H1 (cell line): ENCODE data around the gene B4GALT5. TPM values are rescaled to one million over a fixed set of nuclear protein-coding genes. Genes with fewer than 3 reads are reported as not detected.

ENCODE experiments used
- CBX5 ChIP-seq: fragments of 300-800, 300-1000 bp; sonication (generic); IDR thresholded peaks from 2 replicates; pipeline ENCODE4 v1.7.1; 2016; ENCODE audit warnings: antibody characterized with exemption, low read length, low read depth
- JUND ChIP-seq: IDR thresholded peaks from 2 replicates; pipeline ENCODE4 v1.6.1; 2011; ENCODE audit warnings: mild to moderate bottlenecking, improper control_type of control experiment, low read length
- KDM1A ChIP-seq: fragments of 200-600, 300-600 bp; sonication (generic); IDR thresholded peaks from 2 replicates; pipeline ENCODE4 v1.7.1; 2016; ENCODE audit warnings: mild to moderate bottlenecking, low read length, borderline replicate concordance
- PHF8 ChIP-seq: fragments of 200-600 bp; sonication (generic); conservative IDR thresholded peaks from 2 replicates; pipeline ENCODE4 v1.7.1; 2012; ENCODE audit warnings: low read depth, mild to moderate bottlenecking, inconsistent platforms, low read length, moderate library complexity
- POLR2A ChIP-seq, 2 experiments: IDR thresholded peaks; 1 replicate in 1 of 2; 2 replicates in 1 of 2; pipeline ENCODE4 v1.6.1; 2011; ENCODE audit warnings: low read depth in 2 of 2, low read length in 2 of 2, mild to moderate bottlenecking in 2 of 2; ENCODE audit errors: control extremely low read depth in 1 of 2
- RBBP5 ChIP-seq: IDR thresholded peaks from 2 replicates; pipeline ENCODE4 v1.7.1; 2012; ENCODE audit warnings: low read depth, mild to moderate bottlenecking, inconsistent platforms, low read length, moderate library complexity, borderline replicate concordance
- SIRT6 ChIP-seq: IDR thresholded peaks from one replicate; pipeline ENCODE4 v1.7.1; 2012; ENCODE audit warnings: low read length, inconsistent platforms
- TBP ChIP-seq: IDR thresholded peaks from 2 replicates; pipeline ENCODE4 v1.6.1; 2011; ENCODE audit warnings: low read depth, low read length, improper control_type of control experiment
- TEAD4 ChIP-seq: IDR thresholded peaks from 2 replicates; pipeline ENCODE4 v1.6.1; 2012; ENCODE audit warnings: low read depth, low read length, inconsistent platforms, mixed read lengths
- polyA plus RNA-seq, 7 experiments: library from polyadenylated mRNA; depleted of rRNA in 3 of 7; stranded (reverse) in 5 of 7; unstranded in 2 of 7; fragments of >200 nt in 5 of 7; fragments of 200-250 nt in 2 of 7; gene quantifications; 1 replicate in 5 of 7; 2 replicates in 1 of 7; 4 replicates in 1 of 7; pipeline versions ENCODE4 v1.2.1 to v1.2.3, GENCODE V29; 2011 to 2013; ENCODE audit warnings: missing spikeins in 2 of 7, mixed read lengths in 2 of 7
- total RNA-seq: library from RNA; stranded (reverse); fragmentation: NEBNext Ultra II Directional; extraction: Animal tissue kit (Norgen Biotek cat#: 25700); gene quantifications from 2 replicates; pipeline ENCODE4 v1.2.1, GENCODE V29; 2021
- TF ChIP-seq, protein P1 (sequence below): fragments of 300-600 bp; sonication (generic); IDR thresholded peaks from 2 replicates; pipeline ENCODE4 v1.7.1; 2012; ENCODE audit warnings: low read length, moderate library complexity, mild to moderate bottlenecking, inconsistent platforms; ENCODE audit not compliant: insufficient replicate concordance
- TF ChIP-seq, protein P2 (sequence below): IDR thresholded peaks from 2 replicates; pipeline ENCODE4 v1.6.1; 2011; ENCODE audit warnings: low read length, improper control_type of control experiment

Gene B4GALT5
- total and polyA plus RNA-seq, 2 of the 8 experiments (the other 6 are each of a cell fraction or from before 2014, with no cell fraction given): 46.5 to 75.4 TPM

DNA sequence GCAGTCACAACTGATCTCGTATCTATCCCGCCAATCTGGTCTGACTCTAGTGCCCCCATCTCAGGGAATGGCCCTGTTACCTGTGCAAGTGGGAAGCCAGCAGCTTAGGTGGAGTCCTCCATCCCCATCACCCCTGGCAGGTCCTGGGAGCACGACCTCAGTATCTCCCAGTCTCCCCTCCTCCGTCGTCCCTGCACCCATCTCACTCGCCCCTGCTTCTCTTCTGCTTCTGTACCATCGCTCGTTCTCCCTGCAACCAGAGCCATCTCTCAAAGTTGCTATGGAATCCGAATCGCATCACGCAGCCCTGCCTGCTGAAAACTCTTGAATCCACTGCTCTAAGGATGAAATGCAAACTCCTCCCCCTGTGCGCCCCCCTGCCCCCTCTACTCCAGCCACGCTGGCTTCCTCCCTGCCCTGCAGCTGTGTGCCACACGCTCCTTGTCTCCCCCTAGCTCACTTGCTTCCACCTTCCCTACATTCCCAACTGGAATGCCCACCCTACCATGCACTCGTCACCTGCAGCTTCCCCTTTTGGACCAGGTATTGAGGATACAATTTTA, 81.7 kb downstream of the B4GALT5 start (continued):
- TF ChIP-seq, protein P1, sequence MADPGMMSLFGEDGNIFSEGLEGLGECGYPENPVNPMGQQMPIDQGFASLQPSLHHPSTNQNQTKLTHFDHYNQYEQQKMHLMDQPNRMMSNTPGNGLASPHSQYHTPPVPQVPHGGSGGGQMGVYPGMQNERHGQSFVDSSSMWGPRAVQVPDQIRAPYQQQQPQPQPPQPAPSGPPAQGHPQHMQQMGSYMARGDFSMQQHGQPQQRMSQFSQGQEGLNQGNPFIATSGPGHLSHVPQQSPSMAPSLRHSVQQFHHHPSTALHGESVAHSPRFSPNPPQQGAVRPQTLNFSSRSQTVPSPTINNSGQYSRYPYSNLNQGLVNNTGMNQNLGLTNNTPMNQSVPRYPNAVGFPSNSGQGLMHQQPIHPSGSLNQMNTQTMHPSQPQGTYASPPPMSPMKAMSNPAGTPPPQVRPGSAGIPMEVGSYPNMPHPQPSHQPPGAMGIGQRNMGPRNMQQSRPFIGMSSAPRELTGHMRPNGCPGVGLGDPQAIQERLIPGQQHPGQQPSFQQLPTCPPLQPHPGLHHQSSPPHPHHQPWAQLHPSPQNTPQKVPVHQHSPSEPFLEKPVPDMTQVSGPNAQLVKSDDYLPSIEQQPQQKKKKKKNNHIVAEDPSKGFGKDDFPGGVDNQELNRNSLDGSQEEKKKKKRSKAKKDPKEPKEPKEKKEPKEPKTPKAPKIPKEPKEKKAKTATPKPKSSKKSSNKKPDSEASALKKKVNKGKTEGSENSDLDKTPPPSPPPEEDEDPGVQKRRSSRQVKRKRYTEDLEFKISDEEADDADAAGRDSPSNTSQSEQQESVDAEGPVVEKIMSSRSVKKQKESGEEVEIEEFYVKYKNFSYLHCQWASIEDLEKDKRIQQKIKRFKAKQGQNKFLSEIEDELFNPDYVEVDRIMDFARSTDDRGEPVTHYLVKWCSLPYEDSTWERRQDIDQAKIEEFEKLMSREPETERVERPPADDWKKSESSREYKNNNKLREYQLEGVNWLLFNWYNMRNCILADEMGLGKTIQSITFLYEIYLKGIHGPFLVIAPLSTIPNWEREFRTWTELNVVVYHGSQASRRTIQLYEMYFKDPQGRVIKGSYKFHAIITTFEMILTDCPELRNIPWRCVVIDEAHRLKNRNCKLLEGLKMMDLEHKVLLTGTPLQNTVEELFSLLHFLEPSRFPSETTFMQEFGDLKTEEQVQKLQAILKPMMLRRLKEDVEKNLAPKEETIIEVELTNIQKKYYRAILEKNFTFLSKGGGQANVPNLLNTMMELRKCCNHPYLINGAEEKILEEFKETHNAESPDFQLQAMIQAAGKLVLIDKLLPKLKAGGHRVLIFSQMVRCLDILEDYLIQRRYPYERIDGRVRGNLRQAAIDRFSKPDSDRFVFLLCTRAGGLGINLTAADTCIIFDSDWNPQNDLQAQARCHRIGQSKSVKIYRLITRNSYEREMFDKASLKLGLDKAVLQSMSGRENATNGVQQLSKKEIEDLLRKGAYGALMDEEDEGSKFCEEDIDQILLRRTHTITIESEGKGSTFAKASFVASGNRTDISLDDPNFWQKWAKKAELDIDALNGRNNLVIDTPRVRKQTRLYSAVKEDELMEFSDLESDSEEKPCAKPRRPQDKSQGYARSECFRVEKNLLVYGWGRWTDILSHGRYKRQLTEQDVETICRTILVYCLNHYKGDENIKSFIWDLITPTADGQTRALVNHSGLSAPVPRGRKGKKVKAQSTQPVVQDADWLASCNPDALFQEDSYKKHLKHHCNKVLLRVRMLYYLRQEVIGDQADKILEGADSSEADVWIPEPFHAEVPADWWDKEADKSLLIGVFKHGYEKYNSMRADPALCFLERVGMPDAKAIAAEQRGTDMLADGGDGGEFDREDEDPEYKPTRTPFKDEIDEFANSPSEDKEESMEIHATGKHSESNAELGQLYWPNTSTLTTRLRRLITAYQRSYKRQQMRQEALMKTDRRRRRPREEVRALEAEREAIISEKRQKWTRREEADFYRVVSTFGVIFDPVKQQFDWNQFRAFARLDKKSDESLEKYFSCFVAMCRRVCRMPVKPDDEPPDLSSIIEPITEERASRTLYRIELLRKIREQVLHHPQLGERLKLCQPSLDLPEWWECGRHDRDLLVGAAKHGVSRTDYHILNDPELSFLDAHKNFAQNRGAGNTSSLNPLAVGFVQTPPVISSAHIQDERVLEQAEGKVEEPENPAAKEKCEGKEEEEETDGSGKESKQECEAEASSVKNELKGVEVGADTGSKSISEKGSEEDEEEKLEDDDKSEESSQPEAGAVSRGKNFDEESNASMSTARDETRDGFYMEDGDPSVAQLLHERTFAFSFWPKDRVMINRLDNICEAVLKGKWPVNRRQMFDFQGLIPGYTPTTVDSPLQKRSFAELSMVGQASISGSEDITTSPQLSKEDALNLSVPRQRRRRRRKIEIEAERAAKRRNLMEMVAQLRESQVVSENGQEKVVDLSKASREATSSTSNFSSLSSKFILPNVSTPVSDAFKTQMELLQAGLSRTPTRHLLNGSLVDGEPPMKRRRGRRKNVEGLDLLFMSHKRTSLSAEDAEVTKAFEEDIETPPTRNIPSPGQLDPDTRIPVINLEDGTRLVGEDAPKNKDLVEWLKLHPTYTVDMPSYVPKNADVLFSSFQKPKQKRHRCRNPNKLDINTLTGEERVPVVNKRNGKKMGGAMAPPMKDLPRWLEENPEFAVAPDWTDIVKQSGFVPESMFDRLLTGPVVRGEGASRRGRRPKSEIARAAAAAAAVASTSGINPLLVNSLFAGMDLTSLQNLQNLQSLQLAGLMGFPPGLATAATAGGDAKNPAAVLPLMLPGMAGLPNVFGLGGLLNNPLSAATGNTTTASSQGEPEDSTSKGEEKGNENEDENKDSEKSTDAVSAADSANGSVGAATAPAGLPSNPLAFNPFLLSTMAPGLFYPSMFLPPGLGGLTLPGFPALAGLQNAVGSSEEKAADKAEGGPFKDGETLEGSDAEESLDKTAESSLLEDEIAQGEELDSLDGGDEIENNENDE: no peak
- TF ChIP-seq JUND (no peak), POLR2A (IDR thresholded peaks at IDR 0.05; ENCODE audit: control extremely low read depth in 1 of 2, low read depth in 2 of 2, low read length in 2 of 2) (peak in 1 of 2 experiments; percentile 27; a peak in 1 of 3 replicates), RBBP5 (no peak), SIRT6 (no peak), TEAD4 (no peak), PHF8 (no peak), TBP (no peak), CBX5 (no peak), KDM1A (no peak)
- TF ChIP-seq, protein P2, sequence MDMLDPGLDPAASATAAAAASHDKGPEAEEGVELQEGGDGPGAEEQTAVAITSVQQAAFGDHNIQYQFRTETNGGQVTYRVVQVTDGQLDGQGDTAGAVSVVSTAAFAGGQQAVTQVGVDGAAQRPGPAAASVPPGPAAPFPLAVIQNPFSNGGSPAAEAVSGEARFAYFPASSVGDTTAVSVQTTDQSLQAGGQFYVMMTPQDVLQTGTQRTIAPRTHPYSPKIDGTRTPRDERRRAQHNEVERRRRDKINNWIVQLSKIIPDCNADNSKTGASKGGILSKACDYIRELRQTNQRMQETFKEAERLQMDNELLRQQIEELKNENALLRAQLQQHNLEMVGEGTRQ: no peak
